Smooth muscle cell (in vitro differentiated cells): ENCODE results near the gene HSPA1B. TPM values are rescaled to one million over a fixed set of nuclear protein-coding genes. Genes with fewer than 3 reads are reported as not detected.
"Not testable (repeated sequence)": the region's sequence is repeated elsewhere in the genome, so short reads cannot be mapped to it uniquely, and the experiment has no call there.

Experiments
- DNase-seq: peaks from one replicate; lab custom pipeline; 2025; ENCODE audit not compliant: unreplicated experiment; lab: John Stamatoyannopoulos, UW
- H2AFZ ChIP-seq: fragments of 200-600 bp; sonication (generic); 2 replicates; pipeline ENCODE4 v1.6.0; 2016; ENCODE audit warnings: antibody characterized with exemption, low read depth, mild to moderate bottlenecking
- H3F3A ChIP-seq: fragments of 200-600 bp; sonication (generic); 2 replicates; pipeline ENCODE4 v1.6.0; 2017; ENCODE audit warnings: antibody characterized with exemption, low read depth
- H3K27ac ChIP-seq: fragments of 200-600 bp; sonication (generic); 2 replicates; pipeline ENCODE4 v1.5.1; 2016; ENCODE audit warnings: low read depth, mild to moderate bottlenecking
- H3K27me3 ChIP-seq: fragments of 200-600 bp; sonication (generic); 2 replicates; pipeline ENCODE4 v1.6.1; 2016; ENCODE audit warnings: low read depth, mild to moderate bottlenecking
- H3K36me3 ChIP-seq: fragments of 200-600 bp; sonication (generic); 2 replicates; pipeline ENCODE4 v1.5.1; 2016; ENCODE audit warnings: low read depth
- H3K4me1 ChIP-seq: fragments of 200-600 bp; sonication (generic); 2 replicates; pipeline ENCODE4 v1.5.1; 2016; ENCODE audit warnings: low read depth
- H3K4me2 ChIP-seq: fragments of 200-600 bp; sonication (generic); 2 replicates; pipeline ENCODE4 v1.6.0; 2016; ENCODE audit warnings: mild to moderate bottlenecking
- H3K4me3 ChIP-seq: fragments of 200-600 bp; sonication (generic); 2 replicates; pipeline ENCODE4 v1.5.1; 2016; ENCODE audit warnings: mild to moderate bottlenecking
- H3K79me2 ChIP-seq: fragments of 200-600 bp; sonication (generic); 2 replicates; pipeline ENCODE4 v1.6.0; 2016; ENCODE audit warnings: low read depth, mild to moderate bottlenecking
- H3K9ac ChIP-seq: fragments of 200-600 bp; sonication (generic); 2 replicates; pipeline ENCODE4 v1.6.0; 2016; ENCODE audit warnings: low read depth
- H3K9me3 ChIP-seq: fragments of 200-600 bp; sonication (generic); replicated peaks from 2 replicates; pipeline ENCODE4 v1.5.1; 2016; ENCODE audit warnings: low read depth
- H4K20me1 ChIP-seq: fragments of 200-600 bp; sonication (generic); 2 replicates; pipeline ENCODE4 v1.6.0; 2016; ENCODE audit warnings: low read depth
- CTCF ChIP-seq: fragments of 200-600 bp; sonication (generic); IDR thresholded peaks from 2 replicates; pipeline ENCODE4 v1.5.1; 2017; ENCODE audit warnings: borderline replicate concordance, mild to moderate bottlenecking, antibody characterized with exemption; ENCODE audit not compliant: insufficient read depth, poor library complexity, severe bottlenecking
- WGBS: methylation state at CpG from one replicate; pipeline ENCODE4 v1.1.7; 2016; ENCODE audit warnings: low lambda C conversion rate; 5-methylcytosine and 5-hydroxymethylcytosine counted together
- polyA plus RNA-seq: library from polyadenylated mRNA; unstranded; fragments of >200 nt; fragmentation: Nextera tagmentation; extraction: Ambion mirVana; gene quantifications from 2 replicates; pipeline ENCODE4 v1.2.1, GENCODE V29; 2016
- total RNA-seq: library from RNA; depleted of rRNA; stranded (reverse); fragments of >200 nt; gene quantifications from 2 replicates; pipeline ENCODE4 v1.2.3, GENCODE V29; 2014

The HSPA1B gene
- total and polyA plus RNA-seq, 2 experiments from 2014 or later = 30.7 to 43.1 TPM

DNA sequence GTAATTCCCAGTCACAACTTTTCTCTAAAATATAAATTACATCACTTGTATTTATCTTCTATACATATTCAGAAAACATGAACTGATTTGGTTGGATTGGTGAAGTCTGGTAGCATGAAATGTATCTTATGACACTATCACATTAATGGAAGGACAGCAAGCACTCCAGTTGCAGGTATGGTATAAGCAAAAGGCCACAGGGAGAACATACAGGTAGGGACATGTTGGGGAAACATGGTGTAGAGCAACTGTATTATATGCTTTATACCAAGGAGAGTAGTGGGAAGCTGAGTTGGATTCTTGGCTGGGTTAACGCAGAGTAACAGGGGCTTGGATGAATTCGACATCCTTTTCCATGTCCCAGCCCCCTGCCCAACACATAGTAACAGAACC lies 30.5 kb upstream of the HSPA1B start:
- no peaks in the 10 kb centered on the region for H4K20me1 ChIP-seq
- no peak for DNase-seq
- no peak overlapping the region for H3K4me2 ChIP-seq
- no peaks in the 10 kb centered on the region for H3K9me3 ChIP-seq
- H3K36me3 ChIP-seq = no peaks in the 10 kb centered on the region
- WGBS = 95% methylated on average over 2 of the region's 2 CpGs
- no peak for TF ChIP-seq CTCF
- no peak overlapping the region for H3K4me3 ChIP-seq
- no peak overlapping the region for H3K9ac ChIP-seq
- no peaks in the 10 kb centered on the region for H3K27me3 ChIP-seq
- no peaks in the 10 kb centered on the region for H3K4me1 ChIP-seq
- H3K27ac ChIP-seq = peak overlapping the region; percentile 6
- peaks cover 16% of the 10 kb centered on the region for H3K79me2 ChIP-seq
- H3F3A ChIP-seq = peaks cover 14% of the 10 kb centered on the region
- H2AFZ ChIP-seq = no peak overlapping the region

DNA sequence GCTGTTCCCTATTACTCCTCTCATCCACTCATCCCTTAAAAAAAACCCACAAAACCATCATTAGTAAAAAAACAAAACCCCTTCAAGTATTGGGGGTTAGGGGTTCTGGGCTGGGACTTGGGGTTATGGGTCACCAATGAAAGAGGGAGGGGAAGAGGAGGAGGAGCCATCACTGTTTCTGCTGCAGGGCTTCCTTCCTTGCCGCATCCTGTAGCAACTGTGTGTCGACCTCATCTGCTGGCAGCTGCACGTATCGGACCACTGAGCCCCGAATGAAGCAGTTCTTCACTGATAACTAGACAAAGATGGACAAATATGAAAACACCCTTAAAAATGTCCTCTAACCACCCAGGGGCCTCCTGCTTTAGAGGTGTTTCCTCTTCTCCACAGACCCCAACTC lies 29.9 kb upstream of the HSPA1B start:
- TF ChIP-seq CTCF = no peak
- DNase-seq = no peak

DNA sequence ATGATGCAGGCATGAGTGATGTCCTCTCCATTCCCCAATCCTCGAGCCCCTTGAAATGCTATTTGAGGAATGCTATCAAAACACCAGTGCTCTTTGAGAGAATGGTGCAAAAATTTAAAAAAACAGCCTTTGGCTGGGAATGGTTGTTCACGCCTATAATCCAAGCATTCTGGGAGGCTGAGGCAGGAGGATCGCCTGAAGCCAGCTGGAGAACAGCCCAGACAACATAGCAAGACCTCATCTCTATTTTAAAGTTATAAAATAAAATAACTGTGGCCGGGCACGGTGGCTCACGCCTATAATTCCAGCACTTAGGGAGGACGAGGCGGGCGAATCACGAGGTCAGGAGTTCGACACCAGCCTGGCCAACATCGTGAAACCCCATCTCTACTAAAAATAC lies 27.8 kb upstream of the HSPA1B start:
- Histone ChIP-seq H3K9me3 (no peaks in the 10 kb centered on the region), H3K9ac (no peak overlapping the region), H3K36me3 (no peaks in the 10 kb centered on the region), H3K4me2 (no peak overlapping the region), H3F3A (peaks cover 14% of the 10 kb centered on the region), H4K20me1 (no peaks in the 10 kb centered on the region), H3K4me3 (no peak overlapping the region), H3K27ac (no peak overlapping the region), H3K79me2 (peaks cover 23% of the 10 kb centered on the region), H3K27me3 (no peaks in the 10 kb centered on the region), H3K4me1 (no peaks in the 10 kb centered on the region), H2AFZ (no peak overlapping the region)
- TF ChIP-seq CTCF = no peak
- WGBS = 96% methylated on average over 12 of the region's 12 CpGs
- no peak for DNase-seq

More for the DNA sequence above, 29.9 kb upstream of the HSPA1B start:
- no peaks in the 10 kb centered on the region for H3K4me1 ChIP-seq
- no peaks in the 10 kb centered on the region for H3K27me3 ChIP-seq
- H3K79me2 ChIP-seq = peaks cover 18% of the 10 kb centered on the region
- no peaks in the 10 kb centered on the region for H3K36me3 ChIP-seq
- 90% methylated on average over 5 of the region's 5 CpGs for WGBS
- H3K9ac ChIP-seq = no peak overlapping the region
- no peaks in the 10 kb centered on the region for H3K9me3 ChIP-seq
- H3K4me2 ChIP-seq = no peak overlapping the region
- H4K20me1 ChIP-seq = no peaks in the 10 kb centered on the region
- H3K4me3 ChIP-seq = no peak overlapping the region
- no peak overlapping the region for H2AFZ ChIP-seq
- peaks cover 14% of the 10 kb centered on the region for H3F3A ChIP-seq
- no peak overlapping the region for H3K27ac ChIP-seq

GRCh38 chr6:31801031-31801927 lies 26.3 kb upstream of the HSPA1B start:
- H3K9ac ChIP-seq, H3K27me3 ChIP-seq, H3K4me1 ChIP-seq, H3K36me3 ChIP-seq, H3K9me3 ChIP-seq, DNase-seq, H3K4me2 ChIP-seq, H4K20me1 ChIP-seq, H2AFZ ChIP-seq, H3K4me3 ChIP-seq, H3K27ac ChIP-seq: not testable (repeated sequence)
- Histone ChIP-seq H3K79me2 (peaks cover 31% of the 10 kb centered on the region), H3F3A (peaks cover 14% of the 10 kb centered on the region)
- WGBS = 98% methylated on average over 8 of the region's 8 CpGs
